Left hindlimb (tissue), 1 donor: Measurements from ENCODE around the gene IRX1.

Source experiments
- DNase-seq: peaks from one replicate; pipeline ENCODE4 v3.0.0-alpha.2; 2018

The IRX1 gene

GRCh38 chr5:3601061-3601710 lies 5.6 kb downstream of the IRX1 start:
- no peak for DNase-seq

- no peak for DNase-seq
Observed at GRCh38 chr5:3601911-3602782, 6.5 kb downstream of the IRX1 start.

GRCh38 chr5:3602785-3603502 lies 7.3 kb downstream of the IRX1 start:
- DNase-seq = peak; percentile 59

- DNase-seq = no peak
Observed at GRCh38 chr5:3604501-3604900, 8.9 kb downstream of the IRX1 start.

GRCh38 chr5:3605298-3606010 lies 9.8 kb downstream of the IRX1 start:
- DNase-seq = no peak

- DNase-seq = no peak
Observed at GRCh38 chr5:3606121-3606831, 10.6 kb downstream of the IRX1 start.

- DNase-seq = no peak
Observed at GRCh38 chr5:3607541-3608181, 12.0 kb downstream of the IRX1 start.

- DNase-seq = no peak
Observed at GRCh38 chr5:3609120-3609681, 13.6 kb downstream of the IRX1 start.

- no peak for DNase-seq
Observed at GRCh38 chr5:3612591-3613042, 17.0 kb downstream of the IRX1 start.

- no peak for DNase-seq
Observed at GRCh38 chr5:3613726-3614125, 18.1 kb downstream of the IRX1 start.

GRCh38 chr5:3615217-3615616 lies 19.6 kb downstream of the IRX1 start:
- no peak for DNase-seq

- DNase-seq = no peak
Observed at GRCh38 chr5:3615829-3616228, 20.2 kb downstream of the IRX1 start.

- no peak for DNase-seq
Observed at GRCh38 chr5:3619579-3619978, 23.9 kb downstream of the IRX1 start.

GRCh38 chr5:3622961-3623360 lies 27.3 kb downstream of the IRX1 start:
- DNase-seq = no peak

GRCh38 chr5:3625626-3626025 lies 30.0 kb downstream of the IRX1 start:
- no peak for DNase-seq

GRCh38 chr5:3634061-3634460 lies 38.4 kb downstream of the IRX1 start:
- no peak for DNase-seq

GRCh38 chr5:3639175-3639574 lies 43.5 kb downstream of the IRX1 start:
- DNase-seq = no peak

- DNase-seq = no peak
Observed at GRCh38 chr5:3642231-3642630, 46.6 kb downstream of the IRX1 start.

GRCh38 chr5:3650320-3650719 lies 54.7 kb downstream of the IRX1 start:
- DNase-seq = no peak

- DNase-seq = no peak
Observed at GRCh38 chr5:3650868-3651267, 55.2 kb downstream of the IRX1 start.
